ENCODE measurements around the gene CCDC122. TPM values are rescaled to one million over a fixed set of nuclear protein-coding genes. Genes with fewer than 3 reads are reported as not detected.

The CCDC122 gene
- total and polyA plus RNA-seq, 10 of the 15 experiments (the other 5 are each of a cell fraction or from before 2014, with no cell fraction given), result 1.0 to 4.5 (median 2.9) TPM; not detected in 1

- no peak overlapping the region for H3K9ac ChIP-seq (ENCODE audit: control insufficient read depth, insufficient read depth, low read length)
- POLR2A ChIA-PET, result no interaction called here
- 79% methylated on average over 4 of the region's 4 CpGs for WGBS (ENCODE audit: insufficient coverage, insufficient replicate concordance, low lambda C conversion rate, missing lambda C conversion rate)
- TF ChIP-seq POLR2AphosphoS2 (IDR thresholded peaks at IDR 0.05; ENCODE audit: low read depth, low read length), result no peak
- TF ChIP-seq CEBPZ (IDR thresholded peaks at IDR 0.05; ENCODE audit: low read depth, low read length), result no peak
- TF ChIP-seq NFXL1 (IDR thresholded peaks at IDR 0.05; ENCODE audit: borderline replicate concordance), result no peak
- no peak for TF ChIP-seq SREBF2 (IDR thresholded peaks at IDR 0.05; ENCODE audit: low read length)
- TF ChIP-seq ZNF217 (IDR thresholded peaks at IDR 0.05), result no peak
- TF ChIP-seq NRF1 (conservative IDR thresholded peaks at IDR 0.05; ENCODE audit: low read depth, low read length), result no peak
- no peaks in the 10 kb centered on the region for H3K79me2 ChIP-seq (ENCODE audit: control insufficient read depth, insufficient read depth, low read length)
- CTCF ChIA-PET, result no interaction called here
- H3K4me2 ChIP-seq (ENCODE audit: control insufficient read depth, insufficient read depth), result no peak overlapping the region
- no TSS peak for BruUV-seq (replicated peaks)
- no peaks in the 10 kb centered on the region for H3K36me3 ChIP-seq (ENCODE audit: control insufficient read depth in 2 of 2, insufficient read depth in 2 of 2, low read length in 1 of 2)
- FAIRE-seq (no peak), ATAC-seq (no peak), DNase-seq (ENCODE audit: low read depth, low spot score) (no peak)
- RAD21 ChIA-PET (ENCODE audit: unreplicated experiment), result no interaction called here
- no peak overlapping the region for H2AFZ ChIP-seq (ENCODE audit: control insufficient read depth, low read depth, low read length)
- SMC1A ChIA-PET (ENCODE audit: uncharacterized antibody, unreplicated experiment), result no interaction called here
- H3K4me3 ChIP-seq, result no peak overlapping the region
- H3K9me3 ChIP-seq (replicated peaks; ENCODE audit: control insufficient read depth, insufficient read depth, low read length), result no peaks in the 10 kb centered on the region
- no peaks in the 10 kb centered on the region for H3K27me3 ChIP-seq (replicated peaks in 1 of 2; ENCODE audit: control insufficient read depth in 2 of 2, insufficient read depth in 2 of 2, low read length in 1 of 2)
- in situ Hi-C loops (cut with MboI) (no loop called here), intact Hi-C loops (cut with micrococcal nuclease; ENCODE audit: unreplicated experiment) (no loop called here)
- H4K20me1 ChIP-seq (ENCODE audit: control insufficient read depth, insufficient read depth), result no peaks in the 10 kb centered on the region
- no peak overlapping the region for H3K27ac ChIP-seq (ENCODE audit: control insufficient read depth, insufficient read depth)
- H3K4me1 ChIP-seq (ENCODE audit: control insufficient read depth, insufficient read depth, low read length), result no peaks in the 10 kb centered on the region
Observed at GRCh38 chr13:43865892-43866291, 13.6 kb downstream of the CCDC122 start.
